ENCODE measurements around the gene EML3. TPM values are rescaled to one million over a fixed set of nuclear protein-coding genes. Genes with fewer than 3 reads are reported as not detected.
A peak's percentile ranks its signal among the peaks of the same experiment; 100 is the strongest.

Gene EML3
- total and polyA plus RNA-seq, 2 of the 13 experiments (the other 11 are each of a cell fraction or from before 2014, with no cell fraction given), result 10.6 to 12.3 TPM

GRCh38 chr11:62601122-62601371 is 11.5 kb downstream of the EML3 start:
- ATAC-seq, result peak; percentile 39
- TF ChIP-seq ZNF891 (CRISPR knock-in tag; IDR thresholded peaks at IDR 0.05) (no peak), ZNF350 (CRISPR knock-in tag; IDR thresholded peaks at IDR 0.05; ENCODE audit: borderline replicate concordance, low read depth) (0 out of 2 replicates have a peak, but pooled peaks have one; percentile 7), ZNF329 (CRISPR knock-in tag; IDR thresholded peaks at IDR 0.05; ENCODE audit: low read depth) (no peak), MAFF (IDR thresholded peaks at IDR 0.05; ENCODE audit: low read depth, low read length) (no peak), ZNF75D (CRISPR knock-in tag; IDR thresholded peaks at IDR 0.05; ENCODE audit: borderline replicate concordance) (peak; percentile 60; the same call in 1 of the 2 replicates), ZNF354B (CRISPR knock-in tag; IDR thresholded peaks at IDR 0.05) (no peak), NR2F6 (IDR thresholded peaks at IDR 0.05) (no peak), NR2F6 (CRISPR knock-in tag; IDR thresholded peaks at IDR 0.05) (no peak), ZNF333 (CRISPR knock-in tag; IDR thresholded peaks at IDR 0.05; ENCODE audit: borderline replicate concordance) (0 out of 2 replicates have a peak, but pooled peaks have one; percentile 48), RAD21 (CRISPR knock-in tag; IDR thresholded peaks at IDR 0.05) (0 out of 2 replicates have a peak, but pooled peaks have one; percentile 3), HBP1 (CRISPR knock-in tag; IDR thresholded peaks at IDR 0.05; ENCODE audit: low read depth) (no peak), ZNF580 (CRISPR knock-in tag; IDR thresholded peaks at IDR 0.05; ENCODE audit: borderline replicate concordance, low read depth) (no peak), MED8 (CRISPR knock-in tag; IDR thresholded peaks at IDR 0.05; ENCODE audit: insufficient replicate concordance) (peak; percentile 59), MLX (CRISPR knock-in tag; IDR thresholded peaks at IDR 0.05) (no peak), E2F5 (CRISPR knock-in tag; conservative IDR thresholded peaks at IDR 0.05) (no peak), ZNF280B (CRISPR knock-in tag; IDR thresholded peaks at IDR 0.05; ENCODE audit: borderline replicate concordance) (no peak), ZC3H13 (CRISPR knock-in tag; IDR thresholded peaks at IDR 0.05) (no peak)

More at GRCh38 chr11:62601122-62601371, 11.5 kb downstream of the EML3 start:
- no TSS peak for BruUV-seq (replicated peaks)
- H3K4me1 ChIP-seq (ENCODE audit: insufficient read depth, low read length), result peaks cover 39% of the 10 kb centered on the region
- DNase-seq (ENCODE audit: low spot score) (no peak), FAIRE-seq (no peak)
- 0% methylated on average over 1 of the region's 30 CpGs for WGBS (ENCODE audit: low lambda C conversion rate)
- H3K79me2 ChIP-seq (ENCODE audit: insufficient read depth, low read length), result peaks cover 33% of the 10 kb centered on the region
- H4K20me1 ChIP-seq (ENCODE audit: insufficient read depth, low read length), result no peaks in the 10 kb centered on the region
- peak overlapping the region; percentile 88 for H3K27ac ChIP-seq (ENCODE audit: extremely low read length, insufficient read depth, low read length)
- H3K9me3 ChIP-seq (ENCODE audit: low read length), result no peaks in the 10 kb centered on the region
- in situ Hi-C loops (cut with HindIII; ENCODE audit: extremely low pct_ligation_motif_present, low pct_unique_long_range_greater_than_20kb) (no loop called here), intact Hi-C loops (cut with micrococcal nuclease; ENCODE audit: unreplicated experiment) (no loop called here)
- ChIA-PET CTCF (ENCODE audit: low intra/inter-chr PET ratio, low total read pairs) (no interaction called here), POLR2A (interaction anchor here (1.0 to 3.8 kb wide), 21 partner anchors 9 to 280 kb away, joined by 3 to 137 read pairs (median 6); partner anchors contain the start of genes AHNAK, B3GAT3, C11orf98 and CSKMT)
- no peaks in the 10 kb centered on the region; a peak in 1 of 5 replicates for H3K27me3 ChIP-seq (ENCODE audit: control insufficient read depth in 1 of 2, insufficient read depth in 2 of 2, low read length in 2 of 2)
- peaks cover 12 to 26% of the 10 kb centered on the region in 2 experiments; a peak in 4 of 5 replicates for H3K36me3 ChIP-seq (replicated peaks in 1 of 2; ENCODE audit: control insufficient read depth in 1 of 2, insufficient read depth in 2 of 2, low read length in 2 of 2)
- H3K4me2 ChIP-seq (ENCODE audit: low read depth, low read length), result peak overlapping the region; percentile 97
- H2AFZ ChIP-seq (ENCODE audit: low read length), result no peak overlapping the region
- peak overlapping the region; percentile 91 to 94 (median 94) for H3K4me3 ChIP-seq (replicated peaks in 1 of 3; ENCODE audit: insufficient read depth in 1 of 3, low read depth in 2 of 3, low read length in 3 of 3)
- peak overlapping the region; percentile 99 for H3K9ac ChIP-seq (ENCODE audit: insufficient read depth, low read depth, low read length)

Measured in HepG2 (cell line).